Measurements from ENCODE around the gene VAMP1.

GRCh38 chr12:6451348-6452244, 18.9 kb downstream of the VAMP1 start, which contains the start of gene TAPBPL:
- TF ChIP-seq POLR2A (IDR thresholded peaks at IDR 0.05): peak; percentile 78
- TF ChIP-seq CTCF (IDR thresholded peaks at IDR 0.05): peak in 1 of 5 experiments; percentile 8
- TF ChIP-seq POLR2AphosphoS5 (IDR thresholded peaks at IDR 0.05): peak; percentile 78 to 81 (median 78)

Data from transverse colon (tissue), 4 donors.